ENCODE results near the gene WDR45B. TPM values are rescaled to one million over a fixed set of nuclear protein-coding genes. Genes with fewer than 3 reads are reported as not detected.
A peak's percentile ranks its signal among the peaks of the same experiment; 100 is the strongest.

WDR45B gene
- total RNA-seq, 2 donors from 2014 or later = 75.3 to 79.1 TPM

- Histone ChIP-seq H3K9ac (ENCODE audit: extremely low read depth, low read length, poor library complexity, severe bottlenecking) (no peak overlapping the region), H3K4me1 (ENCODE audit: control insufficient read depth, insufficient read depth, low read length) (no peaks in the 10 kb centered on the region), H3K4me3 (ENCODE audit: low read length) (no peak overlapping the region), H3K27me3 (ENCODE audit: control insufficient read depth, insufficient read depth, low read length, poor library complexity, severe bottlenecking) (no peaks in the 10 kb centered on the region), H3K27ac (ENCODE audit: low read depth, low read length) (no peak overlapping the region), H3K36me3 (ENCODE audit: control insufficient read depth, insufficient read depth, low read length) (no peaks in the 10 kb centered on the region), H3K9me3 (ENCODE audit: control insufficient read depth, low read length) (no peaks in the 10 kb centered on the region)
- Mint-ChIP-seq H3K27ac (no peak overlapping the region), H3K4me1 (peaks cover 9% of the 10 kb centered on the region), H3K27me3 (ENCODE audit: insufficient read depth) (no peaks in the 10 kb centered on the region), H3K36me3 (ENCODE audit: low read depth) (no peaks in the 10 kb centered on the region), H3K4me3 (no peak overlapping the region), H3K9me3 (no peaks in the 10 kb centered on the region)
- WGBS, 2 experiments (ENCODE audit: insufficient coverage in 1 of 2, insufficient read length in 1 of 2) = 90 to 96% methylated on average over 2 to 6 of the region's 6 CpGs
- no peak for DNase-seq
- TF ChIP-seq, protein P1, sequence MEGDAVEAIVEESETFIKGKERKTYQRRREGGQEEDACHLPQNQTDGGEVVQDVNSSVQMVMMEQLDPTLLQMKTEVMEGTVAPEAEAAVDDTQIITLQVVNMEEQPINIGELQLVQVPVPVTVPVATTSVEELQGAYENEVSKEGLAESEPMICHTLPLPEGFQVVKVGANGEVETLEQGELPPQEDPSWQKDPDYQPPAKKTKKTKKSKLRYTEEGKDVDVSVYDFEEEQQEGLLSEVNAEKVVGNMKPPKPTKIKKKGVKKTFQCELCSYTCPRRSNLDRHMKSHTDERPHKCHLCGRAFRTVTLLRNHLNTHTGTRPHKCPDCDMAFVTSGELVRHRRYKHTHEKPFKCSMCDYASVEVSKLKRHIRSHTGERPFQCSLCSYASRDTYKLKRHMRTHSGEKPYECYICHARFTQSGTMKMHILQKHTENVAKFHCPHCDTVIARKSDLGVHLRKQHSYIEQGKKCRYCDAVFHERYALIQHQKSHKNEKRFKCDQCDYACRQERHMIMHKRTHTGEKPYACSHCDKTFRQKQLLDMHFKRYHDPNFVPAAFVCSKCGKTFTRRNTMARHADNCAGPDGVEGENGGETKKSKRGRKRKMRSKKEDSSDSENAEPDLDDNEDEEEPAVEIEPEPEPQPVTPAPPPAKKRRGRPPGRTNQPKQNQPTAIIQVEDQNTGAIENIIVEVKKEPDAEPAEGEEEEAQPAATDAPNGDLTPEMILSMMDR (conservative IDR thresholded peaks at IDR 0.05) = no peak
Observed at GRCh38 chr17:82665891-82666290, 17.6 kb upstream of the WDR45B start.

- no peaks in the 10 kb centered on the region for H3K9me3 ChIP-seq (ENCODE audit: control insufficient read depth, low read length)
- H3K27ac ChIP-seq (ENCODE audit: low read depth, low read length) = no peak overlapping the region
- Mint-ChIP-seq H3K27ac (no peak overlapping the region), H3K36me3 (ENCODE audit: low read depth) (no peaks in the 10 kb centered on the region), H3K9me3 (no peaks in the 10 kb centered on the region), H3K27me3 (ENCODE audit: insufficient read depth) (no peaks in the 10 kb centered on the region), H3K4me3 (no peak overlapping the region), H3K4me1 (peaks cover 9% of the 10 kb centered on the region)
- H3K27me3 ChIP-seq (ENCODE audit: control insufficient read depth, insufficient read depth, low read length, poor library complexity, severe bottlenecking) = no peaks in the 10 kb centered on the region
- 93 to 95% methylated on average over 10 to 11 of the region's 11 CpGs for WGBS, 2 experiments (ENCODE audit: insufficient coverage in 1 of 2, insufficient read length in 1 of 2)
- H3K4me1 ChIP-seq (ENCODE audit: control insufficient read depth, insufficient read depth, low read length) = no peaks in the 10 kb centered on the region
- DNase-seq = no peak
- H3K4me3 ChIP-seq (ENCODE audit: low read length) = no peak overlapping the region
- TF ChIP-seq, protein P1 (conservative IDR thresholded peaks at IDR 0.05) = no peak
- no peak overlapping the region for H3K9ac ChIP-seq (ENCODE audit: extremely low read depth, low read length, poor library complexity, severe bottlenecking)
- no peaks in the 10 kb centered on the region for H3K36me3 ChIP-seq (ENCODE audit: control insufficient read depth, insufficient read depth, low read length)
Observed at GRCh38 chr17:82665217-82665616, 17.0 kb upstream of the WDR45B start.

DNA sequence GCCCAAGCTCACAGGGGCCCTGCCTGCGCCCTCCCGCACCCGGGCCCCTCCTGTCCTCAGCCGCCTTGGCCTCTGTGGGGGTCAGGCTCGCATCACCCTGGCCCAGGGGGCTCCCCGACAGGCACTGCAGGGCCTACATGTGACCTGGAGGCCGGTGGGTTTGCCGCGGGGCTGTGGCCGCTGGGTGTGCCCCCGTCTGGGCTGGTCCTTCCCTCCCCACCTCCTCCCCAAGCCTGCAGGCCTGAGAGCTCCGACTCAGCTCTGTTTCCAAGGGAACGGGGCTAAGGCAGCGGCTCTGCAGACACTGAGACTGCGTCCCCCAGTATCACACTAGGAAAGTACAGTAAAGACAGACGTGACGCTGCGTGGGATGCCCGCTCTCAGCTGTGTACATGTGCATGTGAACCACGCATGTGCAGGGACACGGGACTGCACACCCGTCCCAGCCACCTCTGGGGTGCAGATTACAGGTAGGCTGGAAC lies 16.5 kb upstream of the WDR45B start:
- Histone ChIP-seq H3K36me3 (ENCODE audit: control insufficient read depth, insufficient read depth, low read length) (no peaks in the 10 kb centered on the region), H3K27ac (ENCODE audit: low read depth, low read length) (peak overlapping the region; percentile 44), H3K27me3 (ENCODE audit: control insufficient read depth, insufficient read depth, low read length, poor library complexity, severe bottlenecking) (no peaks in the 10 kb centered on the region), H3K9me3 (ENCODE audit: control insufficient read depth, low read length) (no peaks in the 10 kb centered on the region), H3K4me3 (ENCODE audit: low read length) (no peak overlapping the region), H3K4me1 (ENCODE audit: control insufficient read depth, insufficient read depth, low read length) (no peaks in the 10 kb centered on the region), H3K9ac (ENCODE audit: extremely low read depth, low read length, poor library complexity, severe bottlenecking) (no peak overlapping the region)
- WGBS, 2 experiments (ENCODE audit: insufficient coverage in 1 of 2, insufficient read length in 1 of 2) = 89% methylated on average over 13 to 22 of the region's 22 CpGs
- Mint-ChIP-seq H3K36me3 (ENCODE audit: low read depth) (no peaks in the 10 kb centered on the region), H3K4me3 (no peak overlapping the region), H3K4me1 (peaks cover 9% of the 10 kb centered on the region), H3K27ac (no peak overlapping the region), H3K27me3 (ENCODE audit: insufficient read depth) (no peaks in the 10 kb centered on the region), H3K9me3 (no peaks in the 10 kb centered on the region)
- TF ChIP-seq, protein P1 (conservative IDR thresholded peaks at IDR 0.05) = no peak
- no peak for DNase-seq
